ENCODE results near the gene TRPM5.
"Not testable (repeated sequence)": the region's sequence is repeated elsewhere in the genome, so short reads cannot be mapped to it uniquely, and the experiment has no call there.

Gene TRPM5

GRCh38 chr11:2443881-2444820, at the start of gene TRPM5:
TSS of gene TRPM5 (minus strand) at chr11:2444514. CDS start at chr11:2423036, 21,478 bp downstream.
- DNase-seq, result no peak

GRCh38 chr11:2489083-2489482, 44.8 kb upstream of the TRPM5 start:
- DNase-seq, result no peak

- DNase-seq, result no peak
Observed at GRCh38 chr11:2488004-2488403, 43.7 kb upstream of the TRPM5 start.

- no peak for DNase-seq
Observed at GRCh38 chr11:2484576-2485125, 40.3 kb upstream of the TRPM5 start.

GRCh38 chr11:2483426-2483825, 39.1 kb upstream of the TRPM5 start:
- DNase-seq, result peak; percentile 39

GRCh38 chr11:2482745-2483144, 38.4 kb upstream of the TRPM5 start:
- peak; percentile 61 for DNase-seq

GRCh38 chr11:2482204-2482603, 37.9 kb upstream of the TRPM5 start:
- peak; percentile 25 for DNase-seq

GRCh38 chr11:2481253-2481652, 36.9 kb upstream of the TRPM5 start:
- DNase-seq, result peak; percentile 48

- no peak for DNase-seq
Observed at GRCh38 chr11:2480874-2481220, 36.5 kb upstream of the TRPM5 start.

- DNase-seq, result not testable (repeated sequence)
Observed at GRCh38 chr11:2480067-2480873, 36.0 kb upstream of the TRPM5 start.

- no peak for DNase-seq
Observed at GRCh38 chr11:2477936-2478335, 33.6 kb upstream of the TRPM5 start.

- DNase-seq, result no peak
Observed at GRCh38 chr11:2477254-2477653, 32.9 kb upstream of the TRPM5 start.

- no peak for DNase-seq
Observed at GRCh38 chr11:2475136-2475918, 31.0 kb upstream of the TRPM5 start.

GRCh38 chr11:2474059-2474901, 30.0 kb upstream of the TRPM5 start:
- peak; percentile 87 for DNase-seq

GRCh38 chr11:2473361-2474058, 29.2 kb upstream of the TRPM5 start:
- DNase-seq, result no peak

GRCh38 chr11:2472428-2473186, 28.3 kb upstream of the TRPM5 start:
- no peak for DNase-seq

- DNase-seq, result no peak
Observed at GRCh38 chr11:2471804-2472096, 27.4 kb upstream of the TRPM5 start.

GRCh38 chr11:2471048-2471803, 26.9 kb upstream of the TRPM5 start:
- DNase-seq, result no peak

GRCh38 chr11:2470495-2470894, 26.2 kb upstream of the TRPM5 start:
- DNase-seq, result no peak
